EH (cell line): ENCODE results near the gene PPP3CA.
"Not testable (repeated sequence)": the region's sequence is repeated elsewhere in the genome, so short reads cannot be mapped to it uniquely, and the experiment has no call there.

ENCODE experiments used
- DNase-seq: peaks from one replicate; pipeline ENCODE4 v3.0.0-alpha.2; 2015; ENCODE audit warnings: low read depth

Gene PPP3CA

DNA sequence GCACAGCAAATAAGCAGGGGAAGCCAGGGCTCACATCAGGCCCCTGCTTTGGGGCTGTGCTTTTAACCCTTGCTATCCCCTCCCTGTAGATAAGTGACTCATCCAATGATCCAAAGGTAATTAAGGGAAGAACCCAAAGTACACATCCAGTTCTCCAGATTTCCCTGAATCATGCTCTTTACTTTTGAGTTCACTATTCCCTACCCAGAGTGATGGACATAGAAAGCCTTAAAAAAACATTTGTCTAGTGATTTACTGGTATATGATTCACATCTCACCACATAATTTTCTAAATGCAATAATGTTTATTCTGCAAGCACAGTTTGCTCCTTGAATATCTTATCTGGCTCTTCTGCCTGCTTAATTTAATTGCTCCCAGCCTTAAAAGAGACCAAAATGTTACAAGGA lies 136.2 kb downstream of the PPP3CA start:
- DNase-seq, result peak; percentile 77

DNA sequence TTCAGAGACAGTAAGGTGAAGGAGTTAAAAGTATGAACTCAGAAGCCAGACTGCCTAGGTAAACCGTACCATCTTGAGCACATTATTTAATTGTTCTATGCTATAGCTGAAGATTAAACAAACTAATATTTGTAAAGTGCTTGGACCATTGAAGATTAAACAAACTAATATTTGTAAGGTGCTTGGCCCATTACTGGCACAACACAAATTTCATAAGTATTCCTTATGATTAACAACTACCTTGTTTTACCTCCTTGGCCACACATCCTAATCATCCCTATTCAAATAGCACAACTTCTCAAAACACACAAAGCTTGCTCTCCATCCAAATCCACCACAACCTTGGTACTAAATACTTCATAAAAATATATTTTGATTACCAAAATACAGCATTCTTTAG lies 137.0 kb downstream of the PPP3CA start:
- no peak for DNase-seq

GRCh38 chr4:101208171-101208570 lies 139.2 kb downstream of the PPP3CA start:
- DNase-seq, result no peak

- peak; percentile 38 for DNase-seq
Measured at GRCh38 chr4:101205916-101206315, 141.4 kb downstream of the PPP3CA start.

DNA sequence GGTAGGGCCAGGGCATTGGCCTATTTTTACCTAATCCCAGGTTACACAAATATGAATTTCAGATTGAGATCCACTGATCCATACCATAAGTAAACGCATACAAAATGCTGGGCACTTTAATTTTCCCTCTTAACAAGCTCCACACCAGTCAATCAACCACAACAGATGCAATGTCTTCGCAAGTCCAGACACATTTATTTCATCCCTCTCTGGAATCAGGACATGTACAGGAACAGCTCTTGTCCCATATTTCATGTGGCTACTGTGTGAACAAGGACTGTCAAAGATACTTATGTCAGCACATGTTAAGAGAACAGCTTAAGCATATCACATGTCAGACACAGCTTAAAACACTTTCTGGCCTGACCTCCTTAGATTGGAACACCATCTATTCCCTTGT lies 145.9 kb downstream of the PPP3CA start:
- DNase-seq, result no peak

- peak; percentile 92 for DNase-seq
Measured at GRCh38 chr4:101200561-101200960, 146.8 kb downstream of the PPP3CA start.

DNA sequence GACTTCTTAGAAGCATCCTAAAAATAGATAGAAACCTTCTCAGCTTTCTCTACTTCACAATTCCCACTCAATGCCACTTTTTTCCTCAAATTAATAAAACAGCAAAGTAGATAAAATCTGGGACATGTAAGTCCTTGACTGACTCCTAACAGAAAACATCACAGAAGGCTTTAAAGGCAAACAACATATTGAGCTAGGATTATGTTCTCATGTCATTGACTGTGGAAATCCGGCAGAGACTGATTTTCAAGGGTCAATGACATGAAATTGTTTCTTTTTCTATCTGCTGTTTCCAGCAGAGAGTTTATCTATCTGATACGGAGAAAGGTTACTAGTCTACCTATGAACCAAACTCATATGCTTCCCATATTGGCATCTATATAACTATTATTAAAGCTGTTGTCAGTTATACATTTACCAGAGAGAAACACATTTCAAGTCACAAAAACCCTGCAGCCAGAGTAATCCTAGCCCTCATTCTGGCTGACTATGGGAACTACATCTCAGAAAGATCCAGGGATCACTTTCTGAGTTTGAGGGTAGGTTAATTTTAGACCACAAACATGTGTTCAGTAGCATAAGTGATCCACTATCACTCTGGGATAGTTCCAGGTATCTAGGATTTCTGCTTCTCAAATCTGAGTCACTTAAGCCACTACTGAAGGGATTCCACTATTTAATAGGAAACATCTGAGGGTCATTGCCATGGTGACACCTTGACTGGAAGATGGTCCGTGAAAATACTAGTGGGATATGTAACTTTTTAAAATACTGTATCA lies 147.6 kb downstream of the PPP3CA start:
- DNase-seq, result peak; percentile 66

GRCh38 chr4:101198682-101199339 lies 148.5 kb downstream of the PPP3CA start:
- DNase-seq, result no peak

GRCh38 chr4:101197350-101197749 lies 150.0 kb downstream of the PPP3CA start:
- no peak for DNase-seq

DNA sequence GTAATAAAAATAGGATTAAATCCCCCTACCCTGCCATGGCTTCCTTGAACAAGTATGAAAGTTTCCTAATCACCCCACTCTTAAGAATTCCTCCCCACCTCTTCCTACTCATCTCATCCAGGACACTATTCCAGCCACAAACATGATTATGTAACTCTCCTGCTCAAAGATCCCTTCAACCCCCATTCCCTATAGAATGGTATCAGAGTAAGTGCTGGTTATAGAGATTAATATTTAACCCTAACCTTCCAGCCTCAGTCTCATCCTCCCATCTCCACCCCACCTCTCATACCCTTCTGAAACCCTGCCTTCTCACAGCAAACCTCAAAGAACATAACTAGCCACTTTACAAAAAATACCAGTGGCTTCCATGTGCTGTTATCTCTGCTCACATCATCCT lies 155.1 kb downstream of the PPP3CA start:
- DNase-seq, result peak; percentile 26

DNA sequence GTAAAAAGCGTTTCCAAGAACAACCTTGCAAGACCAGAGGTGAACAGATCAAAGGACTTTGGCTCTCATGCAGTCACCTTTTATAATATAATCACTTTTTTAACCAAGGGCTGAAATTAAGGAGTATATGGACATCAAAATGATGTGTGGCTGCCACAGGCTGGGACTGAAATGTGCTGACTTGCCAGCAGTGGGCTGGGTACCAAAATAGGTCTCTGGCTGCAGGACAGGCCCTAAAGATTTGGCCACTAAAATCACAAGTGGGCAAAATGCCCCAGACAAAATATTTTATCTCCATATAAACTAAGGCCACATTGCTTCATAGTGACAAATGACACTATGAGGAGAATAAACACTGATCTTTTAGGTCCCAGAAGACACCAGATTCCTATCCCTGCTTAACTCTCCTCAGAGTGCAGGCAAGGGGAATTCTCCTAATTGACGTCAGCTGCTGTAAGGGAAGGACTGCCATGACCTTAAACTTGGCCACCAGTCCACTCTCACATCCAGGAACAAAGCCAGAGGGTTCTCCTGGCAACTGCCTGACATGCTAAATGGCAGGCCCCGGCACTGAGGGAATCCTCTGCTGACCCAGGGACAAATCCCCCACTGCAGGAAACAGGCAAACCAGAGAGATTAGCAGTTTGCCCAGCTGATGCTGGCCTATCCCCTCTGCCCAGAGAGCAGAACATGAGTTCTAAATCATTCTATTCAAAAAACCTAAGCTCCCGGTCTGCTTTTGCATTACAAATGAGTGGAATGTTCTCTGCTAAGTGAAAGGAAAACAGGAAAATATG lies 155.8 kb downstream of the PPP3CA start:
- DNase-seq, result peak; percentile 89

DNA sequence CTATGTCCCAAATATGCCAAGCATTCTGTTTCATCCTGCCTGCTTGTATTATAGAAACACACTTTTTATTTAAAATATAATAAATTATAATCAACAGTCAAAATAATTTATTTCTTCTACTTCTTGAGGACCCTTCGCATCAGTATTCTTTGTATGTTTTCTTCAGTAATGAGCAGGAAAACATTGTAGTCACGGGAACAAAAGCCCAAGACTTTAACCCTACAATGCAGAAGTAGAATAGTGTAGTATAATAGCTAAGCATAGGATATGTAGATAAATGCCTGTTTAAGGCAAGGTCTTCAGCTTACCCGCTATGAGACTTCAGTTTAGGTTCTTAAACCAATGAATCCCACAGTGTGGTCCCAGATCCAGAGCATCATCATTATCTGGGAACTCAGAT lies 156.6 kb downstream of the PPP3CA start:
- DNase-seq, result no peak

- no peak for DNase-seq
Measured at GRCh38 chr4:101188906-101189305, 158.4 kb downstream of the PPP3CA start.

GRCh38 chr4:101187841-101188240 lies 159.5 kb downstream of the PPP3CA start:
- no peak for DNase-seq

DNA sequence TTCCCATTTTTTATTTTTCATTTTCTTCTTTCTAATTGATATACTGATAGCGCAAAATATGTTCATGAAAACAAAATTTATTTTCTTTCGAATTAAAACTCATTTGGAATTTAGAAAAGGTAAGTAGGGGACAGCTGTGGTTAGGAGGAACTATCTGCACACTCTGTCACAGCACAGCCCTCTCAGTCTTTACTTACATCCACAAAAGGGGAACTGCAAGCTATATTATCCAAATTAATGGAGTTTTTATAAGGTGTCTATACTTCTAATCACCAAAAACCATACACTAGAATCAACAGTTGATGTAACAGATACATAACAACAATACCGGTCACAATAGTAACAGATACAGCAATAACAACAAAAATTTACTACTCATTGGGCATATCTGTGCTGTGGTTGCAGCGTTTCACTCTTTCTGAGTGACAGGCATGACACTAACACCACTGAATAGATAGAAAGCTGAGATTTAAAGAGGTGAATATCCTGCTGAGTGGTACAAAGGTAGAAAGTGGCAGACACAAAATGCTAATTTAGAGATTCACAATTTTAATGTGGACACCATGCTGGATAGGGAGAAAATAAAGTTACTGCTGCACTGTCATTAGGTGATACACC lies 160.7 kb downstream of the PPP3CA start:
- DNase-seq, result no peak

GRCh38 chr4:101184668-101185067 lies 162.7 kb downstream of the PPP3CA start:
- DNase-seq, result no peak

GRCh38 chr4:101183666-101184373 lies 163.5 kb downstream of the PPP3CA start:
- peak; percentile 19 for DNase-seq

DNA sequence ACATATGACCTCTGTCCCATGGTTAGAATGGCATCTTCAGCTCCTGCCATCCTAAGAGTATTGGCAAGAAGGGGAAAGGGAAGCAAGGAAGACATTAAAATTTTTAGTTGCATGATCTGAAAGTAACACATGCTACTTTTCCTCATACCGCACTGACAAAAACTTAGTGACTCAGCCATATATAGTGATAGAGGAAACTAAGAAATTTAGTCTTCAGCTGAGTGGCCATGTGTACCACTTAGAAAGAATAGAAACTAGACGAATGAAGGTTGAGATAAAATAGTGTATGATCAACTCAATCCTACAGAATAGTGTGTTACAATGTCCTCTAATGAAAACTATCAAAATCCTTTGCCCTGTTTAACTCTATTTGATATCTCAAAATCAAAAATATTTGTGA lies 164.1 kb downstream of the PPP3CA start:
- DNase-seq, result no peak

DNA sequence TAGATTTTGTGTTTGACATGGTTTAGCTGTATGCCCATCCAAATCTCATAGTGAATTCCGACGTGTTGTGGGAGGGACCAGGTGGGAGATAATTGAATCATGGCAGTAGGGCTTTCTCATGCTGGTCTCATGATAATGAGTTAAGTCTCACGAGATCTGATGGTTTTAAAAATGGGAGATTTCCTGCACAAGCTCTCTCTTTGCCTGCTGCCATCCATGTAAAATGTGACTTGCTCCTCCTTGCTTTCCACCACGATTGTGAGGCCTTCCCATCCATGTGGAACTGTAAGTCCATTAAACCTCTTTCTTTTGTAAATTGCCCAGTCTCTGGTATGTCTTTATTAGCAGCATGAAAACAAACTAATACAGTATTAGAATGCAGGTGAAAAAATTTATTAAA lies 164.6 kb downstream of the PPP3CA start:
- not testable (repeated sequence) for DNase-seq

- peak; percentile 41 for DNase-seq
Measured at GRCh38 chr4:101178731-101179130, 168.6 kb downstream of the PPP3CA start.

DNA sequence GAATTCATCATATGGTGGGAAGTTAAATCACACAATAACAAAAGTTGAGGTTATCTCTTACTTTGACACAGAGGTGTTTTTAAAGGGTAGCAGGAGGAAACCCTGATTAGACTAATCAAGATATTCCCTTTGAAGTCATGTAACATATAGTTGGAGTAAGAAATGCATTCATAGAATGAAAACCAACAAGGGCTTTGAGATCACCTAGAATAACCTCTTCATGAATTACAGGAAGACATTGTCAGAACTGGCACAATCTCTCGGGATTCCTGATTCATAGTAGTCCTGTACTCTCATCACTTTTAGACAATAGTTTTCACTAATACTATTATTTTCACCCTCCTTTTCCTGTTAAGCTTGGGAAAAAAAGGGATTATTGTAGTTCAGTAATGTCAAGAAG lies 170.2 kb downstream of the PPP3CA start:
- no peak for DNase-seq
